H9 (cell line): ENCODE data around the gene TGFBR3L. TPM values are rescaled to one million over a fixed set of nuclear protein-coding genes. Genes with fewer than 3 reads are reported as not detected.

Source experiments
- DNase-seq: peaks from one replicate; pipeline ENCODE4 v3.0.0-alpha.2; 2017
- H2AFZ ChIP-seq: one replicate; pipeline ENCODE4 v1.6.1; 2013; ENCODE audit warnings: mild to moderate bottlenecking, low read length, control low read depth, moderate library complexity
- H2AK5ac ChIP-seq: 2 replicates; pipeline ENCODE4 v1.6.1; 2013; ENCODE audit warnings: low read length, control low read depth, mixed read lengths; ENCODE audit not compliant: insufficient read length
- H2BK120ac ChIP-seq: one replicate; pipeline ENCODE4 v1.6.1; 2013; ENCODE audit warnings: low read depth, mild to moderate bottlenecking, low read length, control low read depth, inconsistent platforms; ENCODE audit not compliant: poor library complexity, severe bottlenecking
- H2BK12ac ChIP-seq: 2 replicates; pipeline ENCODE4 v1.6.1; 2013; ENCODE audit warnings: low read length, control low read depth, mixed read lengths, low read depth; ENCODE audit not compliant: insufficient read length
- H2BK15ac ChIP-seq: 2 replicates; pipeline ENCODE4 v1.6.1; 2013; ENCODE audit warnings: low read depth, low read length, control low read depth
- H2BK20ac ChIP-seq: one replicate; pipeline ENCODE4 v1.6.1; 2013; ENCODE audit warnings: low read depth, mild to moderate bottlenecking, low read length, control low read depth, inconsistent platforms; ENCODE audit not compliant: poor library complexity, severe bottlenecking
- H2BK5ac ChIP-seq: 2 replicates; pipeline ENCODE4 v1.6.1; 2013; ENCODE audit warnings: low read length, control low read depth, mixed read lengths; ENCODE audit not compliant: insufficient read length
- H3K14ac ChIP-seq: 2 replicates; pipeline ENCODE4 v1.6.1; 2013; ENCODE audit warnings: low read length, control low read depth; ENCODE audit not compliant: insufficient read depth
- H3K18ac ChIP-seq: 2 replicates; pipeline ENCODE4 v1.6.1; 2013; ENCODE audit warnings: low read depth, mild to moderate bottlenecking, mixed read lengths, low read length, control low read depth; ENCODE audit not compliant: insufficient read length
- H3K23ac ChIP-seq: 2 replicates; pipeline ENCODE4 v1.6.1; 2013; ENCODE audit warnings: low read length, control low read depth, mixed read lengths, low read depth; ENCODE audit not compliant: insufficient read length
- H3K23me2 ChIP-seq: 2 replicates; pipeline ENCODE4 v1.6.1; 2013; ENCODE audit warnings: low read depth, mild to moderate bottlenecking, mixed read lengths, low read length, control low read depth; ENCODE audit not compliant: insufficient read length, poor library complexity, severe bottlenecking
- H3K27ac ChIP-seq: 2 replicates; pipeline ENCODE4 v1.5.1; 2013; ENCODE audit warnings: low read length, control low read depth, mixed read lengths, low read depth; ENCODE audit not compliant: insufficient read length
- H3K27me3 ChIP-seq: 2 replicates; pipeline ENCODE4 v1.6.1; 2013; ENCODE audit warnings: low read length, control low read depth, inconsistent platforms; ENCODE audit not compliant: insufficient read depth
- H3K4ac ChIP-seq: 2 replicates; pipeline ENCODE4 v1.6.1; 2013; ENCODE audit warnings: low read depth, mild to moderate bottlenecking, control low read depth, inconsistent platforms, low read length, moderate library complexity
- H3K4me1 ChIP-seq: 2 replicates; pipeline ENCODE4 v1.6.1; 2013; ENCODE audit warnings: low read length, control low read depth, inconsistent platforms; ENCODE audit not compliant: insufficient read depth
- H3K4me2 ChIP-seq: 2 replicates; pipeline ENCODE4 v1.6.1; 2013; ENCODE audit warnings: low read length, control low read depth, mixed read lengths; ENCODE audit not compliant: insufficient read length, insufficient read depth
- H3K56ac ChIP-seq: 2 replicates; pipeline ENCODE4 v1.6.1; 2013; ENCODE audit warnings: low read depth, mild to moderate bottlenecking, mixed read lengths, low read length, control low read depth; ENCODE audit not compliant: insufficient read length
- H3K79me1 ChIP-seq: 2 replicates; pipeline ENCODE4 v1.6.1; 2013; ENCODE audit warnings: low read depth, mild to moderate bottlenecking, moderate library complexity, low read length, control low read depth, inconsistent platforms; ENCODE audit not compliant: insufficient read depth, poor library complexity, severe bottlenecking
- H3K79me2 ChIP-seq: 2 replicates; pipeline ENCODE4 v1.6.1; 2013; ENCODE audit warnings: low read length, control low read depth, inconsistent platforms; ENCODE audit not compliant: insufficient read depth
- H3K9ac ChIP-seq: 2 replicates; pipeline ENCODE4 v1.6.1; 2013; ENCODE audit warnings: low read length, control low read depth, mixed read lengths; ENCODE audit not compliant: insufficient read length; ENCODE audit errors: extremely low read depth
- H3K9me3 ChIP-seq: one replicate; pipeline ENCODE4 v1.6.1; 2013; ENCODE audit warnings: low read depth, low read length, inconsistent platforms; ENCODE audit not compliant: control insufficient read depth
- H3T11ph ChIP-seq: one replicate; pipeline ENCODE4 v1.6.1; 2013; ENCODE audit warnings: mild to moderate bottlenecking, low read length, control low read depth, inconsistent platforms
- H4K20me1 ChIP-seq: one replicate; pipeline ENCODE4 v1.6.1; 2013; ENCODE audit not compliant: control insufficient read depth, insufficient read length, insufficient read depth
- H4K5ac ChIP-seq: 2 replicates; pipeline ENCODE4 v1.6.1; 2013; ENCODE audit warnings: low read depth, mild to moderate bottlenecking, mixed read lengths, low read length, control low read depth; ENCODE audit not compliant: insufficient read length
- H4K8ac ChIP-seq: replicated peaks from 2 replicates; pipeline ENCODE4 v1.6.1; 2013; ENCODE audit warnings: low read length, control low read depth, mixed read lengths, low read depth; ENCODE audit not compliant: insufficient read length
- H4K91ac ChIP-seq: 2 replicates; pipeline ENCODE4 v1.6.1; 2013; ENCODE audit warnings: low read depth, mild to moderate bottlenecking, moderate library complexity, mixed read lengths, low read length, control low read depth; ENCODE audit not compliant: insufficient read length
- H3K27ac Mint-ChIP-seq, 3 experiments: 2 replicates in 2 of 3; 3 replicates in 1 of 3; pipeline ENCODE4 v1.8.0; 2020 to 2021; ENCODE audit warnings: mixed read lengths in 3 of 3, mild to moderate bottlenecking in 1 of 3, moderate library complexity in 1 of 3
- H3K27me3 Mint-ChIP-seq: 2 replicates; pipeline ENCODE4 v1.8.0; 2021; ENCODE audit warnings: low read depth, mild to moderate bottlenecking, moderate library complexity, mixed read lengths
- H3K36me3 Mint-ChIP-seq, 3 experiments: 2 replicates in 2 of 3; 3 replicates in 1 of 3; pipeline ENCODE4 v1.8.0; 2020 to 2021; ENCODE audit warnings: low read depth in 3 of 3, mixed read lengths in 3 of 3; ENCODE audit not compliant: insufficient read depth in 1 of 3
- H3K4me1 Mint-ChIP-seq, 2 experiments: 2 replicates each; pipeline ENCODE4 v1.8.0; 2020; ENCODE audit warnings: mixed read lengths in 2 of 2
- H3K4me3 Mint-ChIP-seq, 2 experiments: 2 replicates in 1 of 2; 3 replicates in 1 of 2; pipeline ENCODE4 v1.8.0; 2020 to 2021; ENCODE audit warnings: mild to moderate bottlenecking in 2 of 2, mixed read lengths in 2 of 2, moderate library complexity in 1 of 2
- H3K9me3 Mint-ChIP-seq, 2 experiments: 2 replicates in 1 of 2; 3 replicates in 1 of 2; pipeline ENCODE4 v1.8.0; 2020; ENCODE audit warnings: mild to moderate bottlenecking in 2 of 2, mixed read lengths in 2 of 2, moderate library complexity in 1 of 2
- CTCF ChIP-seq: fragments of 200-600 bp; sonication (generic); conservative IDR thresholded peaks from 3 replicates; pipeline ENCODE4 v1.8.0; 2021; ENCODE audit warnings: antibody characterized with exemption, mild to moderate bottlenecking
- WGBS: extraction: QIAGEN DNeasy Blood & Tissue Kit; methylation state at CpG from one replicate; pipeline ENCODE4 v1.1.7; 2013; ENCODE audit warnings: missing lambda C conversion rate, low lambda C conversion rate, mixed read lengths; ENCODE audit not compliant: insufficient read length; ENCODE audit errors: extremely low coverage; 5-methylcytosine and 5-hydroxymethylcytosine counted together
- total RNA-seq: library from RNA; stranded (reverse); gene quantifications from 2 replicates; pipeline ENCODE4 v1.2.1, GENCODE V29; 2021

Gene TGFBR3L
- total RNA-seq, 1 experiment from 2014 or later: 5.5 TPM

GRCh38 chr19:7917267-7918061, 2.8 kb downstream of the TGFBR3L start:
- H3K14ac ChIP-seq: no peak overlapping the region
- no peak overlapping the region for H2AK5ac ChIP-seq
- H4K8ac ChIP-seq: no peak overlapping the region
- H3K4me1 ChIP-seq: no peaks in the 10 kb centered on the region
- H3K79me2 ChIP-seq: no peaks in the 10 kb centered on the region
- no peak overlapping the region for H2BK120ac ChIP-seq
- peaks cover 17% of the 10 kb centered on the region for H3K23me2 ChIP-seq
- peak overlapping the region; percentile 74 for H3K4me2 ChIP-seq
- no CpG with 5 or more reads among the region's 71 CpGs for WGBS
- no peak overlapping the region for H2BK15ac ChIP-seq
- Mint-ChIP-seq H3K4me3 (peak overlapping the region; percentile 67 to 91), H3K4me1 (peaks cover 20 to 27% of the 10 kb centered on the region in 2 experiments), H3K27me3 (peaks cover 57% of the 10 kb centered on the region), H3K9me3 (no peaks in the 10 kb centered on the region; a peak in 1 of 5 replicates), H3K27ac (no peak overlapping the region), H3K36me3 (peaks cover 7 to 14% (median 13%) of the 10 kb centered on the region in 3 experiments; a peak in 6 of 7 replicates)
- H3K56ac ChIP-seq: no peak overlapping the region
- H3K23ac ChIP-seq: no peak overlapping the region
- H2BK5ac ChIP-seq: no peak overlapping the region
- H3K27me3 ChIP-seq: peaks cover 16% of the 10 kb centered on the region; the same call in 1 of the 2 replicates
- no peak overlapping the region for H3T11ph ChIP-seq
- no peak overlapping the region for H2BK20ac ChIP-seq
- peak overlapping the region; percentile 38 for H3K18ac ChIP-seq
- H3K79me1 ChIP-seq: no peaks in the 10 kb centered on the region
- DNase-seq: peak; percentile 71
- no peak overlapping the region for H2BK12ac ChIP-seq
- H4K20me1 ChIP-seq: no peaks in the 10 kb centered on the region
- H2AFZ ChIP-seq: no peak overlapping the region
- H3K9ac ChIP-seq: no peak overlapping the region
- H4K91ac ChIP-seq: no peak overlapping the region
- no peaks in the 10 kb centered on the region for H3K9me3 ChIP-seq
- no peak overlapping the region for H3K27ac ChIP-seq
- H4K5ac ChIP-seq: no peak overlapping the region
- TF ChIP-seq CTCF: peak; percentile 74
- H3K4ac ChIP-seq: no peak overlapping the region
